Stimulated activated CD4-positive, alpha-beta T cell treated with anti-CD3 and anti-CD28 coated beads, Interleukin-4, amount 100 ng/mL, for 4 hours (primary cell): ENCODE results near the gene CHIA.
A peak's percentile ranks its signal among the peaks of the same experiment; 100 is the strongest.
"Not testable (repeated sequence)": the region's sequence is repeated elsewhere in the genome, so short reads cannot be mapped to it uniquely, and the experiment has no call there.

Experiments used
- DNase-seq, 2 experiments: peaks; one replicate each; pipeline ENCODE4 v3.0.0-alpha.2; 2020

Gene CHIA

DNA sequence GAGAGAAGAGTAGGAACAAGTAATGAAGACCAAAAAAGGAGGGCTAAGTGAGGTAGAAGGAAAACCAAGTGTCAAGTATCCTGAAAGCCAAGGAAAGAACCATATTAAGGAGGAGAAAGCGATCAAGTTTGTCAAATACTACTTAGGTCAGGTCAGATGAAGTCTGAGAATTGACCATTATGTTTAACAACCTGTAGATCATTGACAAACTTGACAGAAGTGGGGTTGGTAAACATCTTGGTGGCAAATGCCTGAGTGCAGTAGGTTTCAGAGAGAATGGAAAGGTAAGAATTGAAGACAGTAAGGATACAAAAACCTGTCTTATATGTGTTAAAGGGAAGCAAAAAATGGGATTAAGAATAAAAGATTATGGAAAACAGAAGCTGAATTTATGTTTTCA lies 3.7 kb upstream of the CHIA start:
- no peak for DNase-seq

DNA sequence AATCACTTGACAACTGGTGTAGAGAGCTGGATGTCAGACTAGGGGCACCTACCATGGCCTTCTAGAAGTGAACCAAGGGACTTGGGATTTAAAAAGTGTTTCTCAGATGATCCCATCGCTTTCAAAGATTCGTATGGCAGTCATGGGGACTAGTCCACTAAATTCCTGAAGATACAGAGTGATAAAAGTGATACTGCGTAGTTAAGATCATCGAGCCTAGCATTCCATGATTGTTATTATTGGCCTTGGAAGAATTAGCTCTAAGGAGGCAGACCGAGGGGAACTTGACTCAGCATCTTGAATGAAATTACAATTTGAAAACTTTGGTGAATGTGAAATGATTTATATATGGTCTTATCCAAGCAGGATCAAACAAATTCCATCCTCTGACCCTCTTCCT lies 1.3 kb upstream of the CHIA start:
- no peak for DNase-seq

DNA sequence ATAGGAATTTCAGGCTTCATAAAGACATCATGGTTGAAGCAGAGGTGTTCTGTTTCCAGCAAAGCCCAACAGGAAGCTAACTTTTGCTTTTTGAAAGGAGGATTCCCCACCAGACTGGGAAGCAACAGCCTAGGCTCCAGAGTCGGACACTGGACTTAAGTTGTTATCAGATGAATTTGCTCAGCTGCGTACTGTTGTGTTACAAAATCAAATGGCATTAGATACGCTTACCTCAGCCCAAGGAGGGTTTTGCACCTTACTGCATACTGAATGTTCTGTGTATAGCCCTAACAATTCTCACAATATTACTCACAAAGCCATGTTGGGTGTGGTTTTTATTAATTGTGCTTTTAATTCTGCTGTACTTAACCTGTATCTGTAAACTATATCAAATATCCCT lies 547 bp upstream of the CHIA start:
- DNase-seq = no peak

DNA sequence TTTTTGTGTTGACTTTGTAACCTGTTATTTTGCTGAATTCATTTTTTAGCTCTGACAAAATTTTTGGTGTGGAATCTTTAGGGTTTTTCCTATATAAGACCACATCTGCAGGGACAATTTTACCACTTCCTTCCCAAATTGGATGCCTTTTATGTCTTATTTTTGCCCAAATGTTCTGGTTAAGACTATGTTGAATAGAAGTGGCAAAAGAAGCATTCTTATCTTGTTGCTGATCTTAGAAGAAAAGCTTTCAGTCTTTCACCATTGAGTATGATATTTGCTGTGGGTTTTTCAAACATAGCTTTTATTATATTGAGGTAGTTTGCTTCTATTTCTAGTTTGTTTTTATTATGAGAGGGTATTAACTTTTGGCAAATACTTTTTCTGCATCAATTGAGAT lies 3.7 kb downstream of the CHIA start:
- no peak for DNase-seq

DNA sequence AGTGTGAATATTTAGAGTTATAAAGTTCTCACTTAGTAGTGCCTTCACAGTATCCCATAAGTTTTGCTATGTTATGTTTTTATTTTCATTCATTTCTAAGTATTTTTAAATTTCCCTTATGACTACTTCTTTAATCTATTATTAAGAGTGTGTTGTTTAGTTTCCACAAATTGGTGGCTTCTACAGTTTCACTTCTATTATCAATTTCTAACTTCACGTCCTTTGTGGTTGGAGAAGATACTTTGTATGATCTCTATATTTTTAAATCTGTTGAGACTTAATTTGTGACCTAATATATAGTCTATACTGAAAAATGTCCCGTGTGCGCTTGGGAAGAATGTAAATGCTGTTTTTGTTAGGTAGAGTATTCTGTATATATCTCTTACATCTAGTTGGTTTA lies 11.7 kb downstream of the CHIA start:
- DNase-seq = no peak

DNA sequence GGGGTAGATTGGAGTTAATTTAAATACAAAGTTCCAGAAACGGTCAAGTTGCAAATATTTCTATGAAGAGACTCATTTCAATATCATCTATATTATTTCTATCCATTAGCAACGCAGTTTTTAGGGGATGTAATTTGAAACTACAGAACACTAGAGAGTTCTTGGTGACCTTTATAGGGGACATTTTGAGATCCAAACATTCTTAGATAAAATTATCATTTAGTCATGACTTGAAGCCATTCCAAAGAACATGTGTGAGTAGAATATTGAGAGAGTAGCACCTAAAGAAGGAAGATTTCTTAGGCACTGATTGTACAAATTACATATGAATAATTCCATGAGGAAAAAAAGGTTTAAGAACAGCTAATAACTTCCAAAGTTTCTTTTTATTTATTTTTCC lies 19.0 kb downstream of the CHIA start:
- no peak for DNase-seq

DNA sequence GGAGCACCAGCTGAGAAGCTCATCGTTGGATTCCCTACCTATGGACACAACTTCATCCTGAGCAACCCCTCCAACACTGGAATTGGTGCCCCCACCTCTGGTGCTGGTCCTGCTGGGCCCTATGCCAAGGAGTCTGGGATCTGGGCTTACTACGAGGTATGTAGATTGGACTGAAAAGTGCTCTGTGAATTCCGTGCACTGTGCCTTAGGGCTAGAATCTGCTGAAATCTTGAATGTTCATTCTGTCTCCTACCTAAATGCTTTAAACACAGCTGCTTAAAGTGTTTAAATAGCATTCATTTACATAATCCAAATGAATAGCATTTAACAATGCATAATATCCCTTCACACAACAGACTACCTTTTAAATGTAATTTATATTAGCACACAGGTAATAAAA lies 27.9 kb downstream of the CHIA start:
- DNase-seq = no peak

DNA sequence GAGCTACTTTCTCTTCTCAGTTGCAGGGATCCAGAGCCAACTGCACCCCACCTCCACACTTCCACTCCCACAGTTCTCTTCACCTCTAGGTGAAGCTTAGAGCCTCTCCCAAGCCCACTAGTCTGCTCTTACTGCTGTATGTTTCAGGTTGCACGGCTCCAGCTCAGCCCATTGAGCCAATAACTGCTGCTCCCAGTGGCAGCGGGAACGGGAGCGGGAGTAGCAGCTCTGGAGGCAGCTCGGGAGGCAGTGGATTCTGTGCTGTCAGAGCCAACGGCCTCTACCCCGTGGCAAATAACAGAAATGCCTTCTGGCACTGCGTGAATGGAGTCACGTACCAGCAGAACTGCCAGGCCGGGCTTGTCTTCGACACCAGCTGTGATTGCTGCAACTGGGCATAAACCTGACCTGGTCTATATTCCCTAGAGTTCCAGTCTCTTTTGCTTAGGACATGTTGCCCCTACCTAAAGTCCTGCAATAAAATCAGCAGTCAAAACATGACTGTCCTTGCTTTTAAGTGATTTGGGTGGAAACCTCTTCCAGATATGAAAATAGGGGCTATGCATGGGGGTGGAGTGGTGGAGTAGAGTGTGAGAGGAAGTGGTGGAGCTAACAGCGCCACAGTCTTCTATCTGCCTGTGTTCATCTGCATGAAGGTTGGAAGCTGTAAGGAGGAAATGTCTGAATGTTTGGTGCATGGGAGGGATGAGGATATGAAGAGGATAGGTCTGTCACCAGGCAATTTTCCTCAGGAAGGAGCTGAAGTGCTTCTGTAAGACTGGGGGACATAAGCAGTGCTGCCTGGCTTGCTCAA lies 29.6 kb downstream of the CHIA start:
- no peak for DNase-seq

DNA sequence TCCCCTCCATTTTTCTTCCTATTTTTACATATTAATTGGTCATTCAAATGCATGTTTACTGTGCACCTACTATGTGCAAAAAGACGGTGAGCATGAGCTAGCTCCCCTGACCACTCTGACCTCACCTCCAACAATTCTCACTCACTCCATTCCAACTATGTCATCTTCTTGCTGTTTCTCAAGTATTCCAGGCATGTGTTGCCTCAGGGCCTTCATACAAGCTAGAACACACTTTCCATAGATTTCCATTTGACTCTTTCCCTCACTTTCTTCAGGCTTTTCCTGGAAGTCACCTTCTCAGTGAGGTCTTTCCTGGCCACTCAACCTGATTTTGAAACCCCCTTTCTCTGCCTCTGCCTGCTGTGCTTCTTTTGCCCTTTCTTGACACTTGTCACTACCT lies 32.6 kb downstream of the CHIA start:
- DNase-seq = no peak

DNA sequence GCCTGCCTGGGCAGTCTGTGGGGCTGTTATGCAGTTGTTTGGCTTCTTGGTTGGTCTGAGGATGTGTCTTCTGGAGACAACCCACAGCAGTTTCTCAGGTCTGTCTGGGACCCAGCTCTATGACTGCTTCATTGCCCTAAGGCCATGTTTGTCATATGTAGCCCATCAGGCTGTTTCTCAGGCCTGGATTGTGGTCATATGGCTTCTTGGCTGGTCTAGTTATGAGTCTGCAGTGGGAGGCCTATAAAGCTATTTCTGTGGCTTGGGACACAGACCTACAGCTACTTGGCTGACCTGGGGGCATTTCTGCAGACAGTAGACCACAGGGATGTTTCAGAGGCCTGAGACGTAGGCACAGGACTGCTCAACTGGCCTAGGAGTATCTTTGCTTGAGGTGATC lies 41.5 kb downstream of the CHIA start:
- DNase-seq = no peak

DNA sequence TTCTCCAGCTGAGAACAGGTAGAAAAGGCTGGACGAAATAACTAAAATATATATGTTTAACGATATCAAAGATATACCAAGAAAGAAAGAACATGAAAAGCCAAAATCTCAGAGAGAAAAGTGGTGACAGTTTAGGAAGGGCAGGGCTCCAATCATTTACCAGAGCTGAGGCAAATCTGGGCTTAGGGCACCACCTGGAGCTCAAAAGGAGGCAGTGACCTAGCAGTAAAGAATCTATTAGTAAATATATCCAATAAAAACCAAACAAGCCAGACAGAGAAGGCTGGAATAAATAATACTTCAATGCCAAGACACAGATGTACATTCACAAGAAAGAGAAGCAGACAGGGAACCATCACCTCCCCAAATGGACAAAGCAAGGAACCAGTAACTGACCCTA lies 43.5 kb downstream of the CHIA start:
- DNase-seq = peak; percentile 32 to 53

DNA sequence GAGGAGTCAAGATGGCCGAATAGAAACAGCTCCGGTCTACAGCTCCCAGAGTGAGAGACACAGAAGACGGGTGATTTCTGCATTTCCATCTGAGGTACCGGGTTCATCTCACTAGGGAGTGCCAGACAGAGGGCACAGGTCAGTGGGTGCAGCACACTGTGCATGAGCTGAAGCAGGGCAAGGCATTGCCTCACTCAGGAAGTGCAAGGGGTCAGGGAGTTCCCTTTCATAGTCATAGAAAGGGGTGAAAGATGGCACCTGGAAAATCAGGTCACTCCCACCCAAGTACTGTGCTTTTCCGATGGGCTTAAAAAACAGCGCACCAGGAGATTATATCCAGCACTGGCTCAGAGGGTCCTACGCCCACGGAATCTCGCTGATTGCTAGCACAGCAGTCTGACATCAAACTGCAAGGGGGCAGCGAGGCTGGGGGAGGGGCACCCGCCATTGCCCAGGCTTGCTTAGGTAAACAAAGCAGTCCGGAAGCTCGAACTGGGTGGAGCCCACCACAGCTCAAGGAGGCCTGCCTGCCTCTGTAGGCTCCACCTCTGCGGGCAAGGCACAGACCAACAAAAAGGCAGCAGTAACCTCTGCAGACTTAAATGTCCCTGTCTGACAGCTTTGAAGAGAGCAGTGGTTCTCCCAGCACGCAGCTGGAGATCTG lies 44.7 kb downstream of the CHIA start:
- not testable (repeated sequence) for DNase-seq

DNA sequence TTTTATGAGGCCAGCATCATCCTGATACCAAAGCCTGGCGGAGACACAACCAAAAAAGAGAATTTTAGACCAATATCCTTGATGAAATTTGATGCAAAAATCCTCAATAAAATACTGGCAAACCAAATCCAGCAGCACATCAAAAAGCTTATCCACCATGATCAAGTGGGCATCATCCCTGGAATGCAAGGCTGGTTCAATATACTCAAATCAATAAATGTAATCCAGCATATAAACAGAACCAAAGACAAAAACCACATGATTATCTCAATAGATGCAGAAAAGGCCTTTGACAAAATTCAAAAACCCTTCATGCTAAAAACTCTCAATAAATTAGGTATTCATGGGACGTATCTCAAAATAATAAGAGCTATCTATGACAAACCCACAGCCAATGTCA lies 48.2 kb downstream of the CHIA start:
- DNase-seq = not testable (repeated sequence)

DNA sequence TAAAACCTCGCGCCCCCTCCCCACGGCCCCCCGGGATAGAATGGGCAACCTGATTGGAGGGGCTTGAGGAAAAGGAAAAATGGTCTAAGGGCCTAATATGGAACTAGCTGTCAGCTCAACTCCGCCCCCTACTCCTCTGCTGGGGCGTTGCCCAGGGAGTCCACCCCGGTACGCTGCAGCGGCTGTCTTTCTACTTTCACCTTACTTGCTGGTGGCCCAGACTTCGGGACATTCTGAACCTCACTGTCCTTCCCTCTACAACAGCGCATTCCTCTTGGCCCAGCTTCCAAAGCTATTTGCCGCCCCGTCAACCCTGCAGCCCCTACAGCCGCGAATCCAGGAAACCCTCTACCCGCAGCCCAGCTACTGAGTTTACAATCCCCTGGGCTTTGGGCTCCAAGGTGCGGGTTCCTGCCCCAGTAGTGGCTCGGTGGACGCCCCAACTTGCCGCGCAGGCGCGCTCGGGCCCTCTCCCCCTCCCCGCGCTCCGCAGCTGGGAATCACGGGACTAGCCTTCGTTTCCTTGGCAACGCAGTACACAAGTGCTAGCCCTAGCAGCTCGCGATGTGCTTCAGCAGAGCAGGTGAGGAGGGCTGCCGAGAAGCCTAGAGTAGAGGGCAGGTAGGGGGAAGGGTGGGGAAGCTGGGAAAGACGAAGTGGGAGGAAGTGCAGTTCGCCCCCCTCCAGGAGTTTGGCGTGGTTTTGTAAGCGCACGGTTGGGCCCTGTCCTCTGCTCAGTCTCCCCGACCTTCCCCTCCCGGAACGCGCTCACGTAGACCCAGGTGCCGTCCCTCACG lies 55.6 kb downstream of the CHIA start:
- DNase-seq = peak; percentile 73 to 82

DNA sequence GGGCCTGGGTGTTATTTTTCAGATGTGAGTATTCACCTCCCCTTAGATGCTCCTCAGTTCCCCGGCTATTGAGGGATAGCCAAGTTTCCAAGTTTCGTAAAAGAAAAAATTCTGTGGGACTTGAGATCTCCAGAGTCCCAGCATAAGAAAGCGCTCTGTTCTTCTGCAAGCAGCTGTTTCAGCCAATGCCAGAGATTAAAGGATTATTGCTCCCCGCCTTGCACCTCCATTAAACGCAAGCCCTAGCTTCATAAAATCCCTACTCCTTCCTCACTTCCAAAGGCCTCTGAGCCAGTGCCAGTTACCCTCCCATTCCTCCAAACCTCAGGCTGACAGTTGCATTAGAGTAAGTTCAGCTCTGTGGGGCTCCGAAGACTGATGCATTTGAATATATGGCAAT lies 56.4 kb downstream of the CHIA start:
- no peak for DNase-seq

DNA sequence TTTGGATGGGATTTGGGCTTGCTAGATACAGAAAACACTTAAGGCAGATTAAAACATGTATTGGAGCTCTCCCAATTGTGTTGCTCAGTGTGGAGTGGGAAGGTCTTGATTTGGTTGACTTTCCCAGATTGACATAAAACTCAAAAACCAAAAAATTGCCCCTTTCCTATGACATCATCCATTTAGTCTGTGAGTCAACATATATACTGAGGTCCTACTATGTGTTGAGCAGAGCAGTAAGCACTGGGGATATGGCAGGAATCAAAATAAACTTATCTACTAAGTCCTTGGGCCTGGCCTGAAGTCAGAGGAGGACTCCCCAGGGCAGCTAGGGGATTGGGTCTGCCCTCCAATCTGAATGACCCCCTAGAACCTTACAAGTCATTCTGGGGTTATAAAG lies 61.0 kb downstream of the CHIA start:
- no peak for DNase-seq

DNA sequence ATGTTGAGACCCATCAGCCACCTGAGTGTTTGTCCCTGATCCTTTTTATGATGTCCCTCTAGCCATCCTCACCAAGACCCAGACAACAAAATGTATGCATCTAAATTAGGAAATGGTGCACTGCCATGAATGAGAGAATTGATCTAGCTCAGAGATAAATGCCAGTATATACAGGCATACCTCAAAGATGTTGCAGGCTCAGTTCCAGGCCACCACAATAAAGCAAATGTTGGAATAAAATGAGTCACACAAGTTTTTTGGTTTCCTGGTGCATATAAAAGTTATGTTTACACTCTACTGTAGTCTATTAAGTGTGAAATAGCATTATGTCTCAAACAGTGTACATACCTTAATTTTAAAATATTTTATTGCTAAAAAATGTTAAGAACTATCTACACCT lies 63.9 kb downstream of the CHIA start:
- DNase-seq = no peak

DNA sequence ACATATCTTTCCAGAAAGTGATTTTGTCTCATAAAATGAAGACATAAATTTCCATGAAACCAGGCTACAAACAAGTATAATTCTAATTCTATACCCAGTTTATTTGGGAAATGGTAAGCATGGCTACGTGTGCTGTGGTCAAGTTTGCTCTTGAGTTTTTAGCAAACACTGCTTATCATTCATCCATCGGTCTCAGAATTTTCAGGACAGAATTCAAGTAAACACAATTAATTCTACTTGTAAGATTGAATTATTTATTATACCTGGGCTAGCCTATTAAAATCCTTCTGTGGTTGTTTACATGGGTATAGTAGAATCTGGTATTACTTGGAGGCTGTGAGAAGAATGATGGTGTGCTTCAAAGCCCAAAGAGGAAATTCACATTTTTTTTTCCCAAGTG lies 68.3 kb downstream of the CHIA start:
- DNase-seq = no peak

DNA sequence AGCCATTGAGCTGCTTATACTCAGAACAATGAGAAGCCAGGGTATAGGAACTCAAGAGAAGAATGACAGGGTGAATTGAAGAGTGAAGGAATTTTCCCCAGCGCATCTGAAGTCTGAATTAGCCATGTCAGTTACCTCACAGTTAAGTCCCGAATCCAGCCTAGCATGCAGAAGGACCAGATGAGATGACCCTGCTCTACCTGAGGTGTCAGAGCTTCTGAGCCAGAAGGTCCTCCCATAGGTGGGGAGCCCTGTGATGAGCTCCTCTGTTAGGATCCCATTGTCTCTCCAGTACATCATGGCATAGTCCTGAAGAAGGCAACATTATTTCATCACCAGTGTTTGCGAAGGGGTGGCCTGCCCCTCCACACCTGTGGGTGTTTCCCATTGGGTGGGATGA lies 68.7 kb downstream of the CHIA start:
- no peak for DNase-seq

DNA sequence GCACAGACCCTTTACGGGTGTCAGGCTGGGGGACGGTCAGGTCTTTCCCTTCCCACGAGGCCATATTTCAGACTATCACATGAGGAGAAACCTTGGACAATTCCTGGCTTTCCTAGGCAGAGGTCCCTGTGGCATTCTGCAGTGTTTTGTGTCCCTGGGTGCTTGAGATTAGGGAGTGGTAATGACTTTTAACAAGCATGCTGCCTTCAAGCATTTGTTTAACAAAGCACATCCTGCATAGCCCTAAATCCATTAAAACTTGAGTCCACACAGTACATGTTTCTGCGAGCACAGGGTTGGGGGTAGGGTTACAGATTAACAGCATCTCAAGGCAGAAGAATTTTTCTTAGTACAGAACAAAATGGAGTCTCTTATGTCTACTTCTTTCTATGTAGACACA lies 69.6 kb downstream of the CHIA start:
- DNase-seq = not testable (repeated sequence)

DNA sequence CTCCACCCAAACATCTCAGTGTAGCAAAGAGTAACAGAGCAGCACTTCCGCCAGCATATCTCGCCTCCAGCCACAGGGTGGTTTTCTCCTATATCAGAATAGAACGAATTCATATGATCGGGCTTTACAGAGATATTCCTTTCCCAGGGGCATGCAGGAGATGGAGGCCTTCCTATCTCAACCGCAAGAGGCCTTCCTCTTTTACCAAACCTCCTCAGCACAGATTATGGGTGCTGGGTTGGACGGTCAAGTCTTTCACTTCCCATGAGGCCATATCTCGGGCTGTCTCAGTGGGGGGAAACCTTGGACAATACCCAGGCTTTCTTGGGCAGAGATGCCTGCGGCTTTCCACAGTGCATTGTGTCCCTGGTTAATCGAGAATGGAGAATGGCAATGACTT lies 71.1 kb downstream of the CHIA start:
- no peak for DNase-seq

DNA sequence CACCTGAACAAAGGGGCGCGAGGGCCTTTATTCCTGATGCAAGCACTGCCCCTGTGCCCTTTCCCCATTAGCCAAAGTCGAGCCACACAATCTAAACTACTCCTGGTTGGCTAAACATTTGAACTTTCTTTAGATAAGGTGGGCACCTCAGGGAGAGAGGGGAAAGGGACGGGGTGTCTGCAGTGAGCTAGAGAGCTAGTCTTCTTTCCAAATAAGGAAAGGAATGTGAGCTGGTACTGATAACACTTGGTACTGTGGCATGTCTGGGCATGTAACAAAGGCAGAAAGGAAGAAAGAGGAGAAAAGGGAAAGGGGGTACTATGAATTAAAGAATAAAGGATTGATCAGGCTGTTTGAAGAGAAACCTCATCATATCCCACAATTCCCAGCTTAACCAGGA lies 74.0 kb downstream of the CHIA start:
- DNase-seq = no peak

DNA sequence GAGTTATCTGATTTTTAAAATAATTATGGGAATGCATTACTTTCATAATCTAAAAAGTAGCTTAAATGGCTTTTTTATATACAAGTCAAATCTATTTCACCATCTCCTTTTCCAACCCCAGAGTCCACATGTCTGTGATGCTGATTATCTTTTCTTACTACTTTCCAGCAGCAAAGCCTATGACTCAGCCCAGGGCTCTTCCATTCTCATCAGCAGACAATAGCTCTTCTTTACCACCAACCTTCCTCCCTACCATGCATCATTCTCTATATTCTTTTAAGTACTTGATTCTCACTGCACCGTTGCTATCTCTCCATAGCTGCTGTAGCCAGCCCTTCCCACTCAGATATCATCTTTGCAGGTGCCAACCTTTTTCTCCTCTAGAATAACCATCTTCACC lies 75.6 kb downstream of the CHIA start:
- no peak for DNase-seq

DNA sequence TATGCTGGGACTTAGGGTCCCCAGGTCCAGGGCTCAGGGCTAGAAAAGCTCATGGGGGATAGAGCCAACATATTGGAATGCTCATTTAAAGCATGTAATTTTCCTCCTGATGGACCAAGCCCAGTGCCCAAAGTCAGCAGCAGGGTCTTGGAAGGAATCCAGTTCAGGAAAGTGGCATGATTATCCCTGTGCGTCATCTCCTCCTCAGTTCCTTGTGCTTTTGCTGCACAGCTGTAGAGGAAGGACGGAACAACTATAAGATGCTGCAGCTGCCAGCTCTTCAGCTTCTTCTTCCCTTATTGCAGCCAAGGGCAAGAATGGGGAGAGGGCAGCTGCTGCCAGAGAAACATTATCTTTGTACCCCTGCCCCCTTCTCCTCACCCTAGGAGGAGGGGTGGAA lies 78.5 kb downstream of the CHIA start:
- no peak for DNase-seq
